ENCODE measurements around the gene RMC1. TPM values are rescaled to one million over a fixed set of nuclear protein-coding genes. Genes with fewer than 3 reads are reported as not detected.

RMC1 gene
- total and polyA plus RNA-seq, 2 of the 13 experiments (the other 11 are each of a cell fraction or from before 2014, with no cell fraction given) = 9.4 to 19.5 TPM

DNA sequence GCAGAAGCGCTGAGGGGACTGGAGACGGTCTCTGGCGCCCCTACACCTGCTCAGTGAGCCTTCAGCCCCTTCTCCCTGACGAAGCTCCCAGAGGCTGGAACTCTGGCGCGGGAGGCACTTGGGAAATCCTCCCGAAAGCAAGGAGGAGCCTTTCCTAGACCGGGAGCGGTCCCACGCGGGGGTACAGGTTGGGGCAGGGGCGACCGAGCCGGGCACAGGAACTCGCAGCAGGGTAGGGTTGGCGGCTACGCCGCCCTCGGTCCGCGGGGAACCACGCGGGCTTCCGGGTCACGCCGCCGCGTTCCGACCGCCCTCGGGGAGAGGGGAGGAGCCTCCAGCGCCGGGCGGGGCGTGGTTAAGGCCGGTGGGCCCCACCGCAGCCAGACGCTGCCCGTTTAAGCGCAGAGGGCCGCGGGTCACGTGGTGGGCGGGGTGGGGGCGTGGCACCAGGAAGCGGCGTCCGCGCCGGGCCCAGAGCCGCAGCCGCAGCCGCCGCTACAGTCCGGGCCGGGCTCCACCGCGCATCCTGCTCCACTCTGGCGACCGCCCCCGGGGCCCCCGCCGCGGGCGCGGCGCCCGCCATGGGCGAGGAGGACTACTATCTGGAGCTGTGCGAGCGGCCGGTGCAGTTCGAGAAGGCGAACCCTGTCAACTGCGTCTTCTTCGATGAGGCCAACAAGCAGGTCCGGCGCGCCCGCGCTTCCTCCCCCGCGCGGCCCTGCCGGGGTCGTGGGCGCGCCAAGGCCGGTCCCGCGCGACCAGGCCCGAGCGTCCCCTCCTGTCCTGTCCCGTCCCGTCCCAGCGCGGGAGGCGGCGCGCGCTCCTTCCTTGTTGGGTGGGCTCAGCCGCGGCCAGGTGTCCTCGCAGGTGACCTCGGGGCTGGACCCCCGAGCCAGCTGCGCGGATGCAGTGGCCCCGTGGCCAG lies at the start of gene RMC1 (continued):
- TF ChIP-seq ZNF235 (CRISPR knock-in tag; IDR thresholded peaks at IDR 0.05; ENCODE audit: borderline replicate concordance) = 0 out of 2 replicates have a peak, but pooled peaks have one; percentile 22
- TF ChIP-seq IRF9 (CRISPR knock-in tag; IDR thresholded peaks at IDR 0.05; ENCODE audit: borderline replicate concordance) = peak; percentile 82
- peak; percentile 66 for TF ChIP-seq ZNF777 (CRISPR knock-in tag; IDR thresholded peaks at IDR 0.05)
- TF ChIP-seq TEAD3 (CRISPR knock-in tag; optimal IDR thresholded peaks at IDR 0.05; ENCODE audit: borderline replicate concordance) = no peak
- peak; percentile 52; the same call in 1 of the 2 replicates for TF ChIP-seq ZNF430 (CRISPR knock-in tag; IDR thresholded peaks at IDR 0.05)
- TF ChIP-seq GATAD2A (CRISPR knock-in tag; IDR thresholded peaks at IDR 0.05) = peak; percentile 45
- peak; percentile 86 for TF ChIP-seq ATF7-NPFF (CRISPR knock-in tag; IDR thresholded peaks at IDR 0.05; ENCODE audit: low read depth)
- 0 out of 2 replicates have a peak, but pooled peaks have one; percentile 45 for TF ChIP-seq RXRA (CRISPR knock-in tag; IDR thresholded peaks at IDR 0.05)
- no peak for TF ChIP-seq ZNF101 (CRISPR knock-in tag; IDR thresholded peaks at IDR 0.05; ENCODE audit: borderline replicate concordance, low read depth)
- peak; percentile 89; the same call in 1 of the 2 replicates for TF ChIP-seq ZNF572 (CRISPR knock-in tag; IDR thresholded peaks at IDR 0.05)
- peak; percentile 53; the same call in 1 of the 2 replicates for TF ChIP-seq MTA1 (CRISPR knock-in tag; IDR thresholded peaks at IDR 0.05; ENCODE audit: borderline replicate concordance)
- peak; percentile 53; the same call in 1 of the 2 replicates for TF ChIP-seq MEF2D (CRISPR knock-in tag; IDR thresholded peaks at IDR 0.05)
- TF ChIP-seq ZBTB2 (CRISPR knock-in tag; IDR thresholded peaks at IDR 0.05; ENCODE audit: low read depth) = no peak; the same call in none of the 2 replicates
- no peak for TF ChIP-seq ZNF431 (CRISPR knock-in tag; IDR thresholded peaks at IDR 0.05; ENCODE audit: borderline replicate concordance, low read depth)
- TF ChIP-seq, protein P1, sequence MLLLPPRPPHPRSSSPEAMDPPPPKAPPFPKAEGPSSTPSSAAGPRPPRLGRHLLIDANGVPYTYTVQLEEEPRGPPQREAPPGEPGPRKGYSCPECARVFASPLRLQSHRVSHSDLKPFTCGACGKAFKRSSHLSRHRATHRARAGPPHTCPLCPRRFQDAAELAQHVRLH (CRISPR knock-in tag; IDR thresholded peaks at IDR 0.05; ENCODE audit: borderline replicate concordance, low read depth) = peak; percentile 91; the same call in 1 of the 2 replicates
- TF ChIP-seq ZNF317 (CRISPR knock-in tag; IDR thresholded peaks at IDR 0.05) = peak; percentile 61; the same call in 1 of the 2 replicates
- TF ChIP-seq ZNF607 (CRISPR knock-in tag; IDR thresholded peaks at IDR 0.05; ENCODE audit: borderline replicate concordance) = peak; percentile 92
- TF ChIP-seq KLF16 (CRISPR knock-in tag; IDR thresholded peaks at IDR 0.05) = peak in 1 of 2 experiments; percentile 76; a peak in 1 of 4 replicates
- TF ChIP-seq MXD4 (CRISPR knock-in tag; IDR thresholded peaks at IDR 0.05) = 0 out of 2 replicates have a peak, but pooled peaks have one; percentile 26
- peak; percentile 49 for TF ChIP-seq AGO2 (optimal IDR thresholded peaks at IDR 0.05; ENCODE audit: low read depth, low read length)
- TF ChIP-seq HOXA9 (CRISPR knock-in tag; IDR thresholded peaks at IDR 0.05; ENCODE audit: borderline replicate concordance) = 0 out of 2 replicates have a peak, but pooled peaks have one; percentile 31
- no peak for TF ChIP-seq ZNF780A (CRISPR knock-in tag; IDR thresholded peaks at IDR 0.05)
- 0 out of 2 replicates have a peak, but pooled peaks have one; percentile 34 for TF ChIP-seq ZSCAN31 (CRISPR knock-in tag; IDR thresholded peaks at IDR 0.05; ENCODE audit: low read depth)
- TF ChIP-seq, protein P2, sequence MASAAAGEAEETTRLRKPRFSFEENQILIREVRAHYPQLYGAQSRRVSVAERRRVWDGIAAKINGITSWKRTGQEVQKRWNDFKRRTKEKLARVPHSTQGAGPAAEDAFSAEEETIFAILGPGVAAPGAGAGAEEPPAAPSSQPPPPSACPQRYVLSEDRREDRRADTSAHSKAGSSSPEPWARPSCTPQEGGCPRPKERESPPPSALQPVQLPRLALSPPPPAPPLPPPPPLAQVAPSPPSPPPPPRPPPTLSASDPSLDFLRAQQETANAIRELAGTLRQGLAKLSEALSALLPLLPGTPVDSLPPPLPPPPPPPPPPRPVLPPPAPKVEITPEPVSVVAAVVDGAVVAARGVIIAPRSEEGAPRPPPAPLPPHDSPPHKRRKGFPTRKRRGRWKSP (CRISPR knock-in tag; IDR thresholded peaks at IDR 0.05) = peak; percentile 77
- TF ChIP-seq FOXK2 (IDR thresholded peaks at IDR 0.05) = no peak

All from HepG2 (cell line).